Measurements from ENCODE around the gene PTGES2. TPM values are rescaled to one million over a fixed set of nuclear protein-coding genes. Genes with fewer than 3 reads are reported as not detected.

PTGES2 gene
- polyA plus RNA-seq, 1 of the 3 experiments (the other 2 are of a cell fraction), result 141 TPM

GRCh38 chr9:128116104-128117083 lies 11.1 kb downstream of the PTGES2 start:
- peaks cover 0 to 5% of the 10 kb centered on the region in 2 experiments for H3K36me3 ChIP-seq (replicated peaks in 1 of 2; ENCODE audit: control insufficient read depth in 1 of 2, insufficient read depth in 2 of 2, low read length in 1 of 2)
- H3K27me3 ChIP-seq (ENCODE audit: insufficient read depth), result no peaks in the 10 kb centered on the region
- no peak for TF ChIP-seq NRF1 (IDR thresholded peaks at IDR 0.05; ENCODE audit: low read depth, low read length)
- H3K9me3 ChIP-seq, result no peaks in the 10 kb centered on the region
- no peak overlapping the region for H3K9ac ChIP-seq
- 95% methylated on average over 9 of the region's 16 CpGs for WGBS (ENCODE audit: low lambda C conversion rate)
- no peaks in the 10 kb centered on the region for H4K20me1 ChIP-seq (ENCODE audit: insufficient read depth)
- H3K27ac ChIP-seq (ENCODE audit: low read depth in 2 of 2, low read length in 1 of 2), result no peak overlapping the region
- H3K4me3 ChIP-seq (ENCODE audit: low read depth in 2 of 2, low read length in 1 of 2), result no peak overlapping the region
- H3F3A ChIP-seq (replicated peaks; ENCODE audit: insufficient read depth), result no peaks in the 10 kb centered on the region
- CTCF ChIA-PET, result interaction anchor here (0.6 to 6.5 kb wide), 14 partner anchors 11 to 231 kb away, joined by 3 to 246 read pairs (median 10); partner anchors contain the start of genes EEIG1 and PTGES2
- H3K4me1 ChIP-seq (ENCODE audit: control insufficient read depth in 1 of 2, insufficient read depth in 2 of 2, low read depth in 1 of 2, low read length in 1 of 2), result peaks cover 4 to 7% of the 10 kb centered on the region in 2 experiments; a peak in 1 of 4 replicates
- H3K79me2 ChIP-seq (ENCODE audit: insufficient read depth), result no peaks in the 10 kb centered on the region
- POLR2A ChIA-PET, result no interaction called here
- H3K9me2 ChIP-seq, result no peaks in the 10 kb centered on the region
- DNase-seq, result no peak
- no peak overlapping the region for H3K4me2 ChIP-seq
- no peak overlapping the region for H2AFZ ChIP-seq (ENCODE audit: low read depth)

GRCh38 chr9:128115187-128116103 lies 12.1 kb downstream of the PTGES2 start:
- Histone ChIP-seq H3K27ac (ENCODE audit: low read depth in 2 of 2, low read length in 1 of 2) (no peak overlapping the region), H3K9me3 (no peaks in the 10 kb centered on the region), H3K4me3 (ENCODE audit: low read depth in 2 of 2, low read length in 1 of 2) (no peak overlapping the region), H3F3A (replicated peaks; ENCODE audit: insufficient read depth) (peaks cover 3% of the 10 kb centered on the region), H3K9me2 (no peaks in the 10 kb centered on the region), H3K27me3 (ENCODE audit: insufficient read depth) (no peaks in the 10 kb centered on the region), H3K4me2 (no peak overlapping the region), H3K79me2 (ENCODE audit: insufficient read depth) (no peaks in the 10 kb centered on the region), H3K9ac (no peak overlapping the region), H3K4me1 (ENCODE audit: control insufficient read depth in 1 of 2, insufficient read depth in 2 of 2, low read depth in 1 of 2, low read length in 1 of 2) (peaks cover 3 to 4% of the 10 kb centered on the region in 2 experiments; a peak in 1 of 4 replicates), H2AFZ (ENCODE audit: low read depth) (no peak overlapping the region), H4K20me1 (ENCODE audit: insufficient read depth) (no peaks in the 10 kb centered on the region), H3K36me3 (replicated peaks in 1 of 2; ENCODE audit: control insufficient read depth in 1 of 2, insufficient read depth in 2 of 2, low read length in 1 of 2) (peaks cover 0 to 4% of the 10 kb centered on the region in 2 experiments)
- 94% methylated on average over 15 of the region's 26 CpGs for WGBS (ENCODE audit: low lambda C conversion rate)
- POLR2A ChIA-PET, result no interaction called here
- CTCF ChIA-PET, result interaction anchor here (0.8 to 6.5 kb wide), 6 partner anchors 12 to 172 kb away, joined by 4 to 246 read pairs (median 39); partner anchors contain the start of genes EEIG1 and PTGES2
- no peak for DNase-seq
- TF ChIP-seq EZH2phosphoT487 (IDR thresholded peaks at IDR 0.05; ENCODE audit: borderline replicate concordance, low read depth) (no peak), FOXJ3 (CRISPR knock-in tag; IDR thresholded peaks at IDR 0.05) (no peak)

- ChIA-PET CTCF (interaction anchor here (1.6 to 6.5 kb wide), 5 partner anchors 13 to 191 kb away, joined by 3 to 246 read pairs (median 55); partner anchors contain the start of gene PTGES2), POLR2A (interaction anchor here (0.8 kb wide), 1 partner anchor 23 kb away, joined by 3 read pairs; no protein-coding TSS in a partner anchor)
- H3K79me2 ChIP-seq (ENCODE audit: insufficient read depth), result no peaks in the 10 kb centered on the region
- no peak overlapping the region for H3K4me3 ChIP-seq (ENCODE audit: low read depth in 2 of 2, low read length in 1 of 2)
- no peak for DNase-seq
- peaks cover 3 to 4% of the 10 kb centered on the region in 2 experiments; a peak in 1 of 4 replicates for H3K4me1 ChIP-seq (ENCODE audit: control insufficient read depth in 1 of 2, insufficient read depth in 2 of 2, low read depth in 1 of 2, low read length in 1 of 2)
- H3F3A ChIP-seq (replicated peaks; ENCODE audit: insufficient read depth), result peaks cover 8% of the 10 kb centered on the region
- no peak overlapping the region for H2AFZ ChIP-seq (ENCODE audit: low read depth)
- H3K36me3 ChIP-seq (replicated peaks in 1 of 2; ENCODE audit: control insufficient read depth in 1 of 2, insufficient read depth in 2 of 2, low read length in 1 of 2), result peaks cover 0 to 1% of the 10 kb centered on the region in 2 experiments
- no peaks in the 10 kb centered on the region for H3K27me3 ChIP-seq (ENCODE audit: insufficient read depth)
- WGBS (ENCODE audit: low lambda C conversion rate), result 91% methylated on average over 20 of the region's 29 CpGs
- H3K9me3 ChIP-seq, result no peaks in the 10 kb centered on the region
- H4K20me1 ChIP-seq (ENCODE audit: insufficient read depth), result no peaks in the 10 kb centered on the region
- H3K9ac ChIP-seq, result no peak overlapping the region
- H3K27ac ChIP-seq (ENCODE audit: low read depth in 2 of 2, low read length in 1 of 2), result no peak overlapping the region
- H3K4me2 ChIP-seq, result no peak overlapping the region
- no peaks in the 10 kb centered on the region for H3K9me2 ChIP-seq
- no peak for TF ChIP-seq SIN3A (IDR thresholded peaks at IDR 0.05; ENCODE audit: borderline replicate concordance, low read depth, low read length)
Measured at GRCh38 chr9:128114326-128115186, 13.0 kb downstream of the PTGES2 start.
